ENCODE results near the gene CEACAM21.

CEACAM21 gene

DNA sequence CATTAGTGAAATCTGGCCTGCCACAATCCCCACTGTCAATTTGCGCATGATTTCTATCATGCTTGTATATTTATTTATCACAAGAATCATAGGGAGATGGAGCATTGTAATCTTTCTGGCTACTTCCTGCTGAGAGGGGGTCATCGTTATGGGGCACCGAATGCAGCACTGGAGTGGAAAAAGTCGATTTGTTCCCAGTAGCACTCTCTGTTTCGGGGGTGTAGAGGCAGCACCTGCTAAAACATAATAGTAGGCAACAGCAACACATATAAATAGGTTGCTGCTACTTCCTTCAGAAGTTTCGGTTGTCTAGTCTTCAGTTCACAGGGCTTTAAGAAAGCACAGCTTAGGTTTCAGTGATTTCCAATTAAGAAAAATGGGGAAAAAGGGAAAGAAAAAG, 23.4 kb upstream of the CEACAM21 start:
- no CpG with 5 or more reads among the region's 6 CpGs for WGBS, 2 donors (ENCODE audit: extremely low coverage in 2 of 2, insufficient read length in 2 of 2, insufficient replicate concordance in 1 of 2)
- peaks cover 7 to 13% of the 10 kb centered on the region in 2 donors for H3K4me1 ChIP-seq (ENCODE audit: control insufficient read depth in 2 of 2, insufficient read depth in 1 of 2, low read depth in 1 of 2, low read length in 2 of 2)

DNA sequence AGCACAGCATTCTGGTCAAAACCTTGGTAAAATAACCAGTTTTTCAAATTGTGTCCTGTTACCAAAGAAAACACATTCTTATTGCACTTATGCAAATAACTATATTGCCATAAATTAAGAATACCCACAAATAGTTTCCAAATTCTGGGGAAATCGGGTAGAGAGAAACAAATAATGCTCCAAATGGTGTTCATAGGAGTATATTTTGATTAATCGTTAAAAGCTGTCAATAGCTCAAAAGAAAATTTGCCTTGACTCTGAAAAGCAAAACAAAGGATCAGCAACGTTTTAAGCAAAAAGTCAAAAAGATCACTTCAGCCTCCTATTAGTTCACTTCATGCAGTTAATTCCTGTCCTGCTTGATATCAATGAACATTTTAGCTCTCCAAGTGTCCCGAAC, 22.2 kb upstream of the CEACAM21 start:
- Histone ChIP-seq H3K27me3 (ENCODE audit: control insufficient read depth in 3 of 3, insufficient read depth in 3 of 3, low read depth in 1 of 3, low read length in 3 of 3) (no peaks in the 10 kb centered on the region), H3K79me1 (ENCODE audit: low read depth, low read length) (no peaks in the 10 kb centered on the region), H3K27ac (replicated peaks; ENCODE audit: low read length) (no peak overlapping the region), H3K4me2 (ENCODE audit: insufficient read depth, low read length, poor library complexity, severe bottlenecking) (no peak overlapping the region), H3K14ac (ENCODE audit: low read length) (no peak overlapping the region), H3K18ac (ENCODE audit: low read length) (no peak overlapping the region), H3K36me3 (replicated peaks in 1 of 2; ENCODE audit: control insufficient read depth in 2 of 2, insufficient read depth in 2 of 2, low read length in 2 of 2) (no peaks in the 10 kb centered on the region), H3K4me1 (ENCODE audit: control insufficient read depth in 2 of 2, insufficient read depth in 1 of 2, low read depth in 1 of 2, low read length in 2 of 2) (peaks cover 2 to 5% of the 10 kb centered on the region in 2 donors), H3K9me3 (replicated peaks in 1 of 2; ENCODE audit: control insufficient read depth in 2 of 2, insufficient read depth in 1 of 2, low read depth in 1 of 2, low read length in 2 of 2) (peaks cover 0 to 15% of the 10 kb centered on the region in 2 donors), H3K9ac (ENCODE audit: low read depth, low read length, poor library complexity) (no peak overlapping the region), H3K23ac (ENCODE audit: low read depth, low read length, poor library complexity) (no peak overlapping the region), H2BK12ac (ENCODE audit: low read length) (no peak overlapping the region), H4K91ac (ENCODE audit: low read depth, low read length, poor library complexity) (no peak overlapping the region), H3K4ac (ENCODE audit: low read length) (no peak overlapping the region), H2BK120ac (ENCODE audit: low read depth, low read length) (no peak overlapping the region), H4K8ac (ENCODE audit: low read depth, low read length) (no peak overlapping the region), H2AK5ac (ENCODE audit: low read depth, low read length) (no peak overlapping the region), H2AFZ (ENCODE audit: low read length) (no peak overlapping the region), H2BK15ac (ENCODE audit: low read length) (no peak overlapping the region), H3K4me3 (ENCODE audit: low read length in 2 of 2) (no peak overlapping the region), H2BK5ac (ENCODE audit: low read length) (no peak overlapping the region)
- WGBS, 2 donors (ENCODE audit: extremely low coverage in 2 of 2, insufficient read length in 2 of 2, insufficient replicate concordance in 1 of 2), result no CpG with 5 or more reads among the region's 4 CpGs
- DNase-seq (ENCODE audit: low spot score), result no peak

More for the DNA sequence above, 23.4 kb upstream of the CEACAM21 start:
- no peak overlapping the region for H2AK5ac ChIP-seq (ENCODE audit: low read depth, low read length)
- no peak overlapping the region for H3K14ac ChIP-seq (ENCODE audit: low read length)
- peaks cover 0 to 15% of the 10 kb centered on the region in 2 donors for H3K9me3 ChIP-seq (replicated peaks in 1 of 2; ENCODE audit: control insufficient read depth in 2 of 2, insufficient read depth in 1 of 2, low read depth in 1 of 2, low read length in 2 of 2)
- no peak overlapping the region for H2BK5ac ChIP-seq (ENCODE audit: low read length)
- no peak overlapping the region for H3K4me2 ChIP-seq (ENCODE audit: insufficient read depth, low read length, poor library complexity, severe bottlenecking)
- no peak overlapping the region for H3K4ac ChIP-seq (ENCODE audit: low read length)
- no peak overlapping the region for H3K9ac ChIP-seq (ENCODE audit: low read depth, low read length, poor library complexity)
- no peak for DNase-seq (ENCODE audit: low spot score)
- H2BK15ac ChIP-seq (ENCODE audit: low read length), result no peak overlapping the region
- H3K27me3 ChIP-seq (ENCODE audit: control insufficient read depth in 3 of 3, insufficient read depth in 3 of 3, low read depth in 1 of 3, low read length in 3 of 3), result no peaks in the 10 kb centered on the region
- no peak overlapping the region for H3K23ac ChIP-seq (ENCODE audit: low read depth, low read length, poor library complexity)
- no peak overlapping the region for H2BK120ac ChIP-seq (ENCODE audit: low read depth, low read length)
- H3K4me3 ChIP-seq (ENCODE audit: low read length in 2 of 2), result no peak overlapping the region
- H3K79me1 ChIP-seq (ENCODE audit: low read depth, low read length), result no peaks in the 10 kb centered on the region
- H3K18ac ChIP-seq (ENCODE audit: low read length), result no peak overlapping the region
- no peaks in the 10 kb centered on the region for H3K36me3 ChIP-seq (replicated peaks in 1 of 2; ENCODE audit: control insufficient read depth in 2 of 2, insufficient read depth in 2 of 2, low read length in 2 of 2)
- no peak overlapping the region for H4K8ac ChIP-seq (ENCODE audit: low read depth, low read length)
- H4K91ac ChIP-seq (ENCODE audit: low read depth, low read length, poor library complexity), result no peak overlapping the region
- H2AFZ ChIP-seq (ENCODE audit: low read length), result no peak overlapping the region
- no peak overlapping the region for H2BK12ac ChIP-seq (ENCODE audit: low read length)
- no peak overlapping the region for H3K27ac ChIP-seq (replicated peaks; ENCODE audit: low read length)

DNA sequence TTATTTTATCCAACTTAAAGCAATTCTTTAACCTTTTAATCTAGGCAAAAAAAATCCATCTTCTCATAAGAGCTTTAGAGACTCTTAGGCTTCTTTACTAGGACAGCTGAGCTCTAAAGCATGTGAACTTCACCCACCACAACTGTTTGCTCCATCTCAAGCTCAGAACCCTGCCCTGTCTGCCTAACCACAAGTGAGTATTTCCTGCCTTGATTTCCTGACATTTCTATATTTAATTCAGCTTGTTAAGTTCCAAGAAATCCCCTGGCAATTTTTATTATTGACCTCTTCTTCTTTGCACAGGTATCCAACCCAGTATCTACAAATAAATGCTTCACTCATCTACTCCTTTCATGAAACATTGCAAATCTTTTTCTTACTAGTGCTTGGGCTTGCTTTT, 21.1 kb upstream of the CEACAM21 start:
- Histone ChIP-seq H3K4me3 (ENCODE audit: low read length in 2 of 2) (no peak overlapping the region), H4K91ac (ENCODE audit: low read depth, low read length, poor library complexity) (no peak overlapping the region), H2AK5ac (ENCODE audit: low read depth, low read length) (no peak overlapping the region), H3K14ac (ENCODE audit: low read length) (no peak overlapping the region), H3K23ac (ENCODE audit: low read depth, low read length, poor library complexity) (no peak overlapping the region), H3K4ac (ENCODE audit: low read length) (no peak overlapping the region), H2BK120ac (ENCODE audit: low read depth, low read length) (no peak overlapping the region), H3K18ac (ENCODE audit: low read length) (no peak overlapping the region), H3K4me1 (ENCODE audit: control insufficient read depth in 2 of 2, insufficient read depth in 1 of 2, low read depth in 1 of 2, low read length in 2 of 2) (peaks cover 0 to 5% of the 10 kb centered on the region in 2 donors), H4K8ac (ENCODE audit: low read depth, low read length) (no peak overlapping the region), H2BK5ac (ENCODE audit: low read length) (no peak overlapping the region), H3K9me3 (replicated peaks in 1 of 2; ENCODE audit: control insufficient read depth in 2 of 2, insufficient read depth in 1 of 2, low read depth in 1 of 2, low read length in 2 of 2) (peaks cover 0 to 15% of the 10 kb centered on the region in 2 donors), H2BK12ac (ENCODE audit: low read length) (no peak overlapping the region), H3K27ac (replicated peaks; ENCODE audit: low read length) (no peak overlapping the region), H2BK15ac (ENCODE audit: low read length) (no peak overlapping the region), H2AFZ (ENCODE audit: low read length) (no peak overlapping the region), H3K27me3 (ENCODE audit: control insufficient read depth in 3 of 3, insufficient read depth in 3 of 3, low read depth in 1 of 3, low read length in 3 of 3) (peaks cover 0 to 2% (median 0%) of the 10 kb centered on the region in 3 experiments), H3K4me2 (ENCODE audit: insufficient read depth, low read length, poor library complexity, severe bottlenecking) (no peak overlapping the region), H3K79me1 (ENCODE audit: low read depth, low read length) (no peaks in the 10 kb centered on the region), H3K36me3 (replicated peaks in 1 of 2; ENCODE audit: control insufficient read depth in 2 of 2, insufficient read depth in 2 of 2, low read length in 2 of 2) (no peaks in the 10 kb centered on the region), H3K9ac (ENCODE audit: low read depth, low read length, poor library complexity) (no peak overlapping the region)
- no peak for DNase-seq (ENCODE audit: low spot score)

DNA sequence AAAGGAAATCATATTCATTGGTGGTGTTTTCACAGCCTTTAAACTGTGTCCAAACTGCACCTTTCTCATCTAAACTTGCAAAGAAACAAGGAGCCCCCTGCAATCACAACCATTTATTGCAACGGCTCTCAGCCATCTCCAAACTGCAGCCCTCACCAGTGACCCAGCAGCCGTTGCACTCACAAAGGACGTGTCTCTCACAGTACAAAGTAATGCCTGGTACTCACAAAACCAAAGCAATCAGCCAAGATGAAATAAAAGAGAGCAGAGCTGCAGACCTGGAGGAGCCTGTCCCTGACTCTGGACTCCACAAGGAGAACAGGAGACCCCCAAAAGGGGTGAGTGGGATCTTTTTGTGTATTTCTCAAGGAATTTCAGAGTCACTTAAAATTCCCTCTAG, 20.2 kb upstream of the CEACAM21 start:
- no peak overlapping the region for H2BK15ac ChIP-seq (ENCODE audit: low read length)
- H3K4me2 ChIP-seq (ENCODE audit: insufficient read depth, low read length, poor library complexity, severe bottlenecking), result no peak overlapping the region
- no peak overlapping the region for H2BK120ac ChIP-seq (ENCODE audit: low read depth, low read length)
- H2AK5ac ChIP-seq (ENCODE audit: low read depth, low read length), result no peak overlapping the region
- peaks cover 0 to 2% (median 0%) of the 10 kb centered on the region in 3 experiments for H3K27me3 ChIP-seq (ENCODE audit: control insufficient read depth in 3 of 3, insufficient read depth in 3 of 3, low read depth in 1 of 3, low read length in 3 of 3)
- H4K8ac ChIP-seq (ENCODE audit: low read depth, low read length), result no peak overlapping the region
- H3K9ac ChIP-seq (ENCODE audit: low read depth, low read length, poor library complexity), result no peak overlapping the region
- no peak overlapping the region for H3K23ac ChIP-seq (ENCODE audit: low read depth, low read length, poor library complexity)
- no peak overlapping the region for H3K4ac ChIP-seq (ENCODE audit: low read length)
- H3K4me3 ChIP-seq (ENCODE audit: low read length in 2 of 2), result no peak overlapping the region
- no CpG with 5 or more reads among the region's 3 CpGs for WGBS, 2 donors (ENCODE audit: extremely low coverage in 2 of 2, insufficient read length in 2 of 2, insufficient replicate concordance in 1 of 2)
- peaks cover 0 to 15% of the 10 kb centered on the region in 2 donors for H3K9me3 ChIP-seq (replicated peaks in 1 of 2; ENCODE audit: control insufficient read depth in 2 of 2, insufficient read depth in 1 of 2, low read depth in 1 of 2, low read length in 2 of 2)
- peaks cover 0 to 5% of the 10 kb centered on the region in 2 donors for H3K4me1 ChIP-seq (ENCODE audit: control insufficient read depth in 2 of 2, insufficient read depth in 1 of 2, low read depth in 1 of 2, low read length in 2 of 2)
- H3K14ac ChIP-seq (ENCODE audit: low read length), result no peak overlapping the region
- no peak overlapping the region for H2BK5ac ChIP-seq (ENCODE audit: low read length)
- H3K36me3 ChIP-seq (replicated peaks in 1 of 2; ENCODE audit: control insufficient read depth in 2 of 2, insufficient read depth in 2 of 2, low read length in 2 of 2), result no peaks in the 10 kb centered on the region
- no peak overlapping the region for H4K91ac ChIP-seq (ENCODE audit: low read depth, low read length, poor library complexity)
- DNase-seq (ENCODE audit: low spot score), result no peak
- no peaks in the 10 kb centered on the region for H3K79me1 ChIP-seq (ENCODE audit: low read depth, low read length)
- H3K27ac ChIP-seq (replicated peaks; ENCODE audit: low read length), result no peak overlapping the region
- no peak overlapping the region for H2BK12ac ChIP-seq (ENCODE audit: low read length)
- H2AFZ ChIP-seq (ENCODE audit: low read length), result no peak overlapping the region
- no peak overlapping the region for H3K18ac ChIP-seq (ENCODE audit: low read length)

Data from neuronal stem cell (in vitro differentiated cells).